Mucosa of rectum (tissue), 2 donors: Measurements from ENCODE around the gene BMPR1B.

Experiments
- H3K27ac ChIP-seq, 2 donors: one replicate each; pipeline ENCODE4 v1.7.0; 2013; ENCODE audit warnings: inconsistent platforms in 2 of 2, low read depth in 2 of 2, low read length in 2 of 2
- H3K27me3 ChIP-seq, 2 donors: one replicate each; pipeline ENCODE4 v1.7.0; 2013; ENCODE audit warnings: low read length in 2 of 2; ENCODE audit not compliant: control insufficient read depth in 2 of 2, insufficient read depth in 2 of 2
- H3K36me3 ChIP-seq, 2 donors: one replicate each; pipeline ENCODE4 v1.7.0; 2013; ENCODE audit warnings: low read length in 2 of 2; ENCODE audit not compliant: control insufficient read depth in 2 of 2, insufficient read depth in 2 of 2
- H3K4me1 ChIP-seq, 2 donors: one replicate each; pipeline ENCODE4 v1.7.0; 2013; ENCODE audit warnings: low read length in 2 of 2, mild to moderate bottlenecking in 1 of 2; ENCODE audit not compliant: control insufficient read depth in 2 of 2, insufficient read depth in 2 of 2
- H3K4me3 ChIP-seq, 2 donors: one replicate each; pipeline ENCODE4 v1.7.0; 2013; ENCODE audit warnings: low read length in 2 of 2
- H3K9ac ChIP-seq, 2 donors: one replicate each; pipeline ENCODE4 v1.7.0; 2013; ENCODE audit warnings: low read length in 2 of 2, low read depth in 1 of 2, mild to moderate bottlenecking in 1 of 2
- H3K9me3 ChIP-seq, 2 donors: one replicate each; pipeline ENCODE4 v1.7.0; 2013; ENCODE audit warnings: low read length in 2 of 2; ENCODE audit not compliant: control insufficient read depth in 2 of 2
- donor health status: healthy.
- donor health status: Normal muscosa, but diverticular disease.

The BMPR1B gene

DNA sequence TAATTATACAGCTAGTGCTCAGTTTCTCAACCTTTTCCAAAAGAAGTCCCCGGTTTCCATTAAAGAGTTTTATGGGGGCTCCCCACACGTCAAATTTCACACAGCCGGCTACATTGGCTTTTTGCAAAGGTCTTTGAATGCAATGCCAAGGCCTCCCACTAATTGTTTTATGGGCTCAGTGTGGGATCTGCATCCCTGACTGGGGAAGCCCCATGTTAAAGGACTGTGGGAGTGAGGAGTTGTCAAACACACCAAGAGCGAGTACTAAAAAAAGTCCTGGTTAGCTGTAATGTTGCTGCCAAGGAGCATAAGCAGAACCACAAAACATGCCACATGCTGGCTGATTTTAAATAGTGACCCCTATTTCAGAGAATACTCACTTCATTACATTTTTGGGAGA is 162.6 kb downstream of the BMPR1B start:
- no peak overlapping the region for H3K9ac ChIP-seq
- no peaks in the 10 kb centered on the region for H3K27me3 ChIP-seq
- no peaks in the 10 kb centered on the region for H3K9me3 ChIP-seq
- H3K4me1 ChIP-seq = no peaks in the 10 kb centered on the region
- H3K4me3 ChIP-seq = no peak overlapping the region
- H3K27ac ChIP-seq = no peak overlapping the region
- no peaks in the 10 kb centered on the region for H3K36me3 ChIP-seq

DNA sequence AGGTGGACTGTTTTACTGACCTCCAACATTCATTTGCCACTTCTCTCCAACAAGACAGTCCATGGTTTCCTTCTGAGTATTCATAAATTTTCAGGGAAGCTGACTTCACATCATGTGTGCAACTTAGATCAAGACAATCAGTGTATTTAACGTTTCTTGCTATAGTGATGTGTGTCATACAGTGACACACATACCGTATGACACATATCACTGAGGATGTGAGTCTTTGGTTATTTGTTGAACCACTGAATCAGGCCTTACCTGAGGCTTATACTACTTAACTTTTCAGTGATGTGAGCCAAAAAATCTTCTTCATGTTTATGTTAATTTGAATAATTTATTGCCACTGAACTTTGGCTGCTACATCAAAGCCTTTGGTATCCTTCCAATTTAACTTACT is 166.8 kb downstream of the BMPR1B start:
- H3K36me3 ChIP-seq = no peaks in the 10 kb centered on the region
- no peaks in the 10 kb centered on the region for H3K4me1 ChIP-seq
- H3K27me3 ChIP-seq = no peaks in the 10 kb centered on the region

DNA sequence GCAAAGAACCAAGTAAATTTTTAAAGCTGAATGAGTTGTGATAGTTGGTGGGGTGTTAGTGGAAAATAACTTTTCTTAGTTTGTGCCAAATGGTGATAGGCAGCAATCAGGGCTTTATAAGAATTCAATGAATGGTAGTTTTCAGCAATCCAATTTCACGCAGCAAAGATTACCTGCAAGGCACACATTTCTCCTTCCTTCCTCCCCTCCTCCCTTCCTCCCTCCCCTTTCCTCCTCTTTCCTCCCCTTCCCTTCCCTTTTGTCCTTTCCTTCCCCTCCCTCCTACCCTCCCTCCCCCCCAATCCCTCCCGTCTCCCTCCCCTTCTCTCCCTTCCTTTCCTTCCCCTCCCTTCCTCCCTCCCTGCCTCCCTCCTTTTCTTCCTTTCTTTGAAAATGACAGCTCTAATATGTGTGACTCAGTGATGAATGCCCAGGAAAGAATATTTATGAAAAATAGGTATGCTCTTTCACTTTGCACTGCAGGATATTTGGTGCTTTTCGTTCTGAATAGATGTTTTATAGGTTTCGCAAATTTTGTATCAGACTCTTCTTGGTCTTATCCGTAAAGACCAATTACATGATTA is 168.1 kb downstream of the BMPR1B start:
- H3K27ac ChIP-seq = no peak overlapping the region
- no peaks in the 10 kb centered on the region for H3K36me3 ChIP-seq
- no peaks in the 10 kb centered on the region for H3K9me3 ChIP-seq
- H3K9ac ChIP-seq = no peak overlapping the region
- H3K4me1 ChIP-seq = no peaks in the 10 kb centered on the region
- no peak overlapping the region for H3K4me3 ChIP-seq
- H3K27me3 ChIP-seq = no peaks in the 10 kb centered on the region

More for the DNA sequence above, 166.8 kb downstream of the BMPR1B start:
- Histone ChIP-seq H3K9ac (no peak overlapping the region), H3K4me3 (no peak overlapping the region), H3K27ac (no peak overlapping the region), H3K9me3 (no peaks in the 10 kb centered on the region)

DNA sequence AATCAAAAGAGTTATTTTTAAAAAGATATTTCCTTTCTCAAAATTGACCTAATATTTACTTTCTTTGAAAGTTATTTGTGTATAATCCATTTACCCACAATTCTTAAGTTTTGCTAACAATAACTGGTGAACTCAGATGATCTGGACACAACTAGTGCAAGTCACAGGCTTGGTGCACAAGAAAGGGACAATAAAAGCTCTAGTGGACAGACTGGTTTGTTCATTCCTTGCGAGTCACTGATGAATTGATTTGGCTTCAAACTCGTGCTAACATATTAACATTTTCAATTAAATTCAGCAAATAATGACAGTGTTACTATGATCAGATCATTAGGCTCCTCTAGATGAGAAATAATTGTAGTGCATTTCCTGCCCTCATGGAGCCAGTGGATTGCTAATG is 169.2 kb downstream of the BMPR1B start:
- Histone ChIP-seq H3K4me1 (no peaks in the 10 kb centered on the region), H3K9me3 (no peaks in the 10 kb centered on the region), H3K27ac (no peak overlapping the region), H3K27me3 (no peaks in the 10 kb centered on the region), H3K36me3 (no peaks in the 10 kb centered on the region), H3K4me3 (no peak overlapping the region), H3K9ac (no peak overlapping the region)

DNA sequence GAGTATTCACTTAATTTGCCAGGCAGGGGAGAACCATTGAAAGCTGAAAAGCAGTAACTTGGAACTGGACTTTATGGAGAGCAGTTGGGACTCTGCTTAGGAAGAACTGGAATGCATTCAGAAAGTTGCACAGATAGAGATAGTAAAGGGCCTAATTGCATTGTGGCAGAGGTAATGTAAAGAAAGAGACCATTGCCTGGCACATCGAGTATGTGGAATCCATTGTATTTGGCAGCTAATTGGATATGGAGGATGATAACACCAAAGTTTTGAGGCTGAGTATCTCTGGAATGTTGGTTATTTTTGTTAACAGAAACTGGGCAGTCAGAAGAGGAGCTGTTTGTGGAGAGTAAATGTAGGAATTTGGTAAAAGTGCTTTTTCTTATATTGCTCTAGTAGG is 169.9 kb downstream of the BMPR1B start:
- Histone ChIP-seq H3K27me3 (no peaks in the 10 kb centered on the region), H3K27ac (no peak overlapping the region), H3K9me3 (no peaks in the 10 kb centered on the region), H3K36me3 (no peaks in the 10 kb centered on the region), H3K4me3 (no peak overlapping the region), H3K4me1 (no peaks in the 10 kb centered on the region), H3K9ac (no peak overlapping the region)

DNA sequence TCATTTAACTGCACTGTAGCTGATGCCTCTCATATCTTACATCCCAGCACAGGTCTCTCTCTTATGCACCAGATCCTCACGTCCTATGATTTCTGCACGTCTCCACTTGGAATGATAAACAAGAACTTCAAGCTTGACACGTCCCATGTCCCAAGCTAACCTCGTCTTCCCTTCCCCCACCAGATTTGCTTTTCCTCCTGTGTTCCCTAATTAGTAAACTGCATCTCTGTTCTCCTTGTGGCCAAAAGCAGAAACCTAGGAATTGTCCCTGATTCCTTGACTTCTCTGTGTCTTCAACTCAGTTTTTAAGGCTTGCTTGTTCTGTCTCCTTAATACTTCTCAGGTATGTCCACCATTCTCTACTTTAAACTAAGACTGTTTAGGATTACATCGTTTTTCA is 171.9 kb downstream of the BMPR1B start:
- Histone ChIP-seq H3K9ac (no peak overlapping the region), H3K27ac (no peak overlapping the region), H3K27me3 (no peaks in the 10 kb centered on the region), H3K4me1 (no peaks in the 10 kb centered on the region), H3K9me3 (no peaks in the 10 kb centered on the region), H3K36me3 (no peaks in the 10 kb centered on the region), H3K4me3 (no peak overlapping the region)

DNA sequence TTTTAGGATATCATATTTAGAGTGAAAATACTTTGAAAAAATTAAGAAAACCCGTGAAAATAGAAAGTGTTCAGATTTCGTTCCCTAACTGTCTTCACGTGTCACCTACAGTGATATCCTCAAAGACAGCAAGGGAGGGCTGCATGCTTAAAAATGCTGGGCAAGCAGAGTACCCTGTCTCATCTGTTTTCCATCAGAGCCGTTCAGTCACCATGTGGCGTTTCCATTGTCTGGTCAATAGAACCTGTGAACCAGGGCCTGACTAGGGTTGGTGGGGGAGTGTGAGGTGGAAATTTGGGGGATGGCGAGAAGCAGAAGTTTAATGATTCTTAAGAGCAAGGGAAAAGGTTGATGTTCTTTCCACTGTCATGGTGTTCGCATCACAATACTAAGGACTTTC is 173.9 kb downstream of the BMPR1B start:
- H3K27ac ChIP-seq = no peak overlapping the region
- H3K4me3 ChIP-seq = no peak overlapping the region
- no peaks in the 10 kb centered on the region for H3K9me3 ChIP-seq
- no peaks in the 10 kb centered on the region for H3K36me3 ChIP-seq
- no peaks in the 10 kb centered on the region for H3K27me3 ChIP-seq
- H3K9ac ChIP-seq = no peak overlapping the region
- no peaks in the 10 kb centered on the region for H3K4me1 ChIP-seq

DNA sequence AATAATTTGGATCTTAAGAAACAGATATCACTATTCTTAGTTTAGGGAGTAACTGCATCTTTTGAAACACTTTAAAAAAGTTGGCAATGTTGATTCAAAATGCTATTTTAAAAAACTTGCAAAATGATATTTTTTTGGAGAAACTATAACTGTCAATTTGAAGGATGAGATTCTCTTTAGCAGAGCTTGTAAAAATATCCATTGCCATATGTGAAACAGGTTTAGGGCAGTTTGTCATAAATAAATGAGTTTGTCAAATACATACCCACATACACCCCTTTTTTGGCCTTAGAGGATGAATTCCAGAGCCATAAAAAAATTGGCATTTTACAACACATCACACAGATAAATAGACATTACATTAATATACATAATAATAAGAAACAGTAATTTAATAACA is 174.6 kb downstream of the BMPR1B start:
- no peak overlapping the region for H3K4me3 ChIP-seq
- H3K4me1 ChIP-seq = no peaks in the 10 kb centered on the region
- no peaks in the 10 kb centered on the region for H3K36me3 ChIP-seq
- no peak overlapping the region for H3K27ac ChIP-seq
- no peaks in the 10 kb centered on the region for H3K9me3 ChIP-seq
- H3K27me3 ChIP-seq = no peaks in the 10 kb centered on the region
- no peak overlapping the region for H3K9ac ChIP-seq

DNA sequence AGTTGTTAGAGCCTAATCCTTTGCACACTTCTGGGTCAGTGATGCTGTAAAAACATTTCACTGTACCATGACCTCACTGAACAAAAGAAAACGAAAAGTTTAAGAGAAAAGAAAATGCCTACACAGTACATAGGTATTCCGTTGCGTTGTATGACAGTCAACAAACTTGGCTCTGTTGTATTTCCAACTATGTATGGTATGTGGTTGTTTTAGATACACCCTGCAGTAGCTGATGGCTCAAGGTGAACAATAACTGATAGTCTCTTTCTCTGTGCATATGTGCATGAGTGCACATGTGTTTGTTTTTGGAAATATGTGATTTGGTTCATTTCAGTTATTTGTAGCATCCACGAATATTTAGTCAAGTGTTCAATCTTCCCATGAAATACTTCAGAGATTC is 176.0 kb downstream of the BMPR1B start:
- H3K27ac ChIP-seq = no peak overlapping the region
- H3K27me3 ChIP-seq = no peaks in the 10 kb centered on the region
- H3K4me1 ChIP-seq = no peaks in the 10 kb centered on the region
- no peaks in the 10 kb centered on the region for H3K9me3 ChIP-seq
- no peak overlapping the region for H3K9ac ChIP-seq
- H3K36me3 ChIP-seq = no peaks in the 10 kb centered on the region
- no peak overlapping the region for H3K4me3 ChIP-seq

DNA sequence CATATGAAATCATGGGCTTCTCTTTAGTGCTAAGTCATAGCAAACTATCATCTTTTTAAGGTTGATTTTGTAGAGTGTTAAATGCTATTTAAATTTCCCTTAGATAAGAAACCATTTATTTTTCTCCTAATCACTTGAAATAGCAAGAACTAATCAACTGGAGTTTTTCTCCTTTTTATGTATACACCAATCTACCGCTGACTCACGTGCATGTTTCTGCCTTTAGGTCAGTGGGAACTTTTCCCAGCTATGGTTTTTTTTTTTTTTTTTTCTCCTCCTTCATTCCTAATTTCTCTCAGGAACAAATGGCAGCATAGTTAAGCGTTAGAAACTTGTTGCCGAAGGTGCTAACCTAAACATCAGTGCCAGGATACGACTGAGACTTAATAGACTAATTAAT is 176.4 kb downstream of the BMPR1B start:
- H3K36me3 ChIP-seq = no peaks in the 10 kb centered on the region
- no peak overlapping the region for H3K27ac ChIP-seq
- no peaks in the 10 kb centered on the region for H3K9me3 ChIP-seq
- no peaks in the 10 kb centered on the region for H3K4me1 ChIP-seq
- H3K4me3 ChIP-seq = no peak overlapping the region
- no peak overlapping the region for H3K9ac ChIP-seq
- H3K27me3 ChIP-seq = no peaks in the 10 kb centered on the region

DNA sequence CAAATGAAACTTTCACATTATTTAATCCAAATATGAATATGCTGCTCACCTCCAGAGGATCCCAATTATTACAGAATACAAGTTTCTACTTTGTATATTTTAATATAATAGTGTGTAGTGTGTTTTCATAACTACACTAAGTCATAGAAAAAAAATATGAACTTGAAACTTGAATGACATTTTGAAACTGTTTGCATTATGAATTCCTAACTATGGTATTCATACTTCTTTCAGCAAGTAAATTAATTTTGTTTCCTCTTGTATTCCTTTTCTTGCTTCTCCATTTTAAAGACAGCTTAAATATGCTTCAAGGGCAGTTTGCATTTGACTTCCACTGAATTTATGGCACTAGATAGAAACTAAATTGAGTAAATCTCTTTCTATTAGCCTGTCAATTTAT is 177.1 kb downstream of the BMPR1B start:
- Histone ChIP-seq H3K9me3 (no peaks in the 10 kb centered on the region), H3K9ac (no peak overlapping the region), H3K4me1 (no peaks in the 10 kb centered on the region), H3K36me3 (no peaks in the 10 kb centered on the region), H3K27me3 (no peaks in the 10 kb centered on the region), H3K4me3 (no peak overlapping the region), H3K27ac (no peak overlapping the region)
